AG04449 (cell line): ENCODE results near the gene RP9.

Experiments
- CTCF ChIA-PET: fragments of 350-600 bp; formaldehyde crosslinking; extraction: SDS; loops from one replicate; lab custom pipeline; 2021; ENCODE audit warnings: antibody characterized with exemption; lab: Yijun Ruan, JAX
- POLR2A ChIA-PET: fragments of 400-600, 350-600 bp; formaldehyde crosslinking; extraction: SDS; loops from one replicate; lab custom pipeline; 2020; ENCODE audit warnings: antibody characterized with exemption, inconsistent platforms; lab: Yijun Ruan, JAX
- DNase-seq: peaks from one replicate; pipeline ENCODE4 v3.0.0-alpha.2; 2010; ENCODE audit warnings: low read depth, low spot score
- H3K4me3 ChIP-seq: 2 replicates; pipeline ENCODE4 v1.5.1; 2011; ENCODE audit warnings: low read depth, mild to moderate bottlenecking, control low read depth, low read length
- CTCF ChIP-seq: IDR thresholded peaks from one replicate; pipeline ENCODE4 v1.5.1; 2011; ENCODE audit warnings: mild to moderate bottlenecking, moderate library complexity, low read length, control low read depth, inconsistent platforms; ENCODE audit not compliant: insufficient read depth; ENCODE audit errors: missing control alignments

The RP9 gene

GRCh38 chr7:33048257-33048656 is 60.9 kb downstream of the RP9 start:
- ChIA-PET POLR2A (no interaction called here), CTCF (interaction anchor here (0.9 to 2.5 kb wide), 11 partner anchors 8 to 247 kb away, joined by 3 to 23 read pairs (median 5); partner anchors contain the start of gene FKBP9)
- DNase-seq, result no peak
- no peak for TF ChIP-seq CTCF
- no peak overlapping the region for H3K4me3 ChIP-seq

GRCh38 chr7:33044986-33045385 is 64.2 kb downstream of the RP9 start:
- H3K4me3 ChIP-seq, result no peak overlapping the region
- TF ChIP-seq CTCF, result no peak
- peak; percentile 26 for DNase-seq
- ChIA-PET POLR2A (no interaction called here), CTCF (interaction anchor here (1.2 to 2.2 kb wide), 2 partner anchors 10 to 17 kb away, joined by 3 to 5 read pairs; partner anchors contain the start of gene NT5C3A)
